Activated CD4-positive, alpha-beta T cell treated with anti-CD3 and anti-CD28 coated beads for 24 hours (primary cell): ENCODE data around the gene OCA2.
"Not testable (repeated sequence)": the region's sequence is repeated elsewhere in the genome, so short reads cannot be mapped to it uniquely, and the experiment has no call there.

Experiments
- DNase-seq, 2 donors: peaks; one replicate each; pipeline ENCODE4 v3.0.0-alpha.2; 2020; ENCODE audit warnings: low read depth in 2 of 2

Gene OCA2

GRCh38 chr15:27730868-27731267 is 368.2 kb downstream of the OCA2 start:
- no peak for DNase-seq

DNA sequence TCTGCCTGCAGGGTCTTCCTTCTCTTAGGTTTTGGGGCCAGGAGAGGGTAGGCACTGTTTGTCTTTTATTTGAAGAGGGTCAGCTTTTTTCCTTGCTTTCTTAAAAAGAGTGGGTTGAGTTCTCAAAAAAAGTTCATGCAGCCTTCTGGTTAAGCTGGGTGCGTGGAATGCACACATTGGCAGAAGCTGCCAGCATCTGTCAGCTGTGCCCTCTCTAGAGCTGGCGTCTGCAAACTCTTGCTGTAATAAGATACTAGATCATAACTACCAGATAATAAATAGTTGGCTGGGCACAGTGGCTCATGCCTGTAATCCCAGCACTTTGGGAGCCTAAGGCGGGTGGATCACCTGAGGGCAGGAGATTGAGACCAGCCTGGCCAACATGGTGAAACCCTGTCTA is 373.4 kb downstream of the OCA2 start:
- DNase-seq, result no peak

DNA sequence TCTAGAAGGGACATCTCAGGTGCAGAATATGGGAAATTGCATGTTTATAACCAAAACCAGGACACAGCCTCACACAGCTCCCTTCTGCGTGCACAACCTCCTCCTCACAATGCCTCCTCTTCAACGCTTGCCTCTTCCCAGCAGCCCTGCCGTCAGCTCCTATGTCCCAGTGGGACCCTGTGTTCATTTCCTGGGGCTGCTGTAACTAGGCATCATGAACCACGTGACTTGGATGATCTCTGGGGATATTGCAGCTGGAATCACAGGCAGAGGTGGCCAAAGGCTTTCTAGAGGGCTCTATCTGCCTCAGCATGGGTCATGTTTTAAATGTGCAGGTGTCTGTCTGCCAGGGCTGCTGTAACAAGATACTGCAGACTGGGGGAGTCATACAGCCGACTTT is 375.3 kb downstream of the OCA2 start:
- no peak for DNase-seq

GRCh38 chr15:27722102-27722501 is 377.0 kb downstream of the OCA2 start:
- DNase-seq, result no peak

DNA sequence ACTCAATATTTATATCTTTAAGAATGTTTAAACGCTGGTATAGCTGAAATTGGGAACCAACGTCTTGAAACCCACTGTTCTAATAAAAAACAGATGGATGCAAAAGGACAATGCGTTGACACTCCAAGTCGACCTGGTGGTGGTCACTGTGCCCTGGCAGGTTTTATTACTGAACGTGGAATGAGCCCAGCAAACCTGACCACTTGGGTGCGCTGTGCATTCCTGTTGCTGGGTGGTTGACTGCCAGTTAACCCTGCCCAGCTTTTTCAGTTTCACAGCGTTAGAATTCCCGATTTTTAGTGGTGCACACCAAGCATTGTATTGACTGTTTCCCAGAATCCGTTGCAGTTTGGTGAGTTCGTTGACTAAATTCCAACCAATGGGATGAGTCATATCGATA is 384.4 kb downstream of the OCA2 start:
- DNase-seq, result no peak

DNA sequence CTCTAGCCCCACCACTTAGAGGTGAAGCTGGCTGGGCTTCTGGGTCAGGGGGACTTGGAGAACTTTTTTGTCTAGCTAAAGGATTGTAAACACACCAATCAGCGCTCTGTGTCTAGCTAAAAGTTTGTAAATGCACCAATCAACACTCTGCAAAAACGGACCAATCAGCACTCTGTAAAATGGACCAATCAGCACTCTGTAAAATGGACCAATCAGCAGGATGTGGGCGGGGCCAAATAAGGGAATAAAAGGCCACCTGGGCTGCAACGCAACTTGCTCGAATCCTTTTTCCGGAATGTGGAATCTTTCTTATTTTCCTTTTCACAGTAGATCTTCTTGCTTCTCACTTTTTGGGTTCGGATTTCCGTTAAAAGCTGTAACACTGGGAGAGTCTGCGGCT is 385.3 kb downstream of the OCA2 start:
- DNase-seq, result not testable (repeated sequence)

DNA sequence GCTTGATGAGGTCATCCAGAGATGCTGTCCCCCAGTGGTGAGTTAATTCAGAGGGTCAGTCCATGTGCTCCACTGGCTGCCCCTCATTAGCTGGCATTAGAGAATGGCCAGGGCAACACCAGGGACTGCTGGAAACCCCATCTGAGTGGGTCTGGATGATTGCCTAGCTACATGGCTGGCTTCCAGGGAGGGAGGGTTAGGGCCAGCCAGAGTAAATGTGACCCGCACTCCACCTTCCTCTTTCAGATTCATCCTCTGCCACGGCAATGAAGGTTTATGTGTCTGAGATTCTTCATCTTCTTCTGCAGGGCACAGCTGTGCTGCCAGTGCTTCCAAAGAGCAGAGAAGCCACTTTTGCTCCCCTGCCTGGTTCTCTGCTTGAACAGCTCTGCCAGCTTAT is 391.9 kb downstream of the OCA2 start:
- no peak for DNase-seq

- DNase-seq, result no peak
Measured at GRCh38 chr15:27706300-27706699, 392.8 kb downstream of the OCA2 start.

GRCh38 chr15:27705056-27705455 is 394.1 kb downstream of the OCA2 start:
- DNase-seq, result no peak
